HG02884 (cell line): ENCODE results near the gene WT1.
"Not testable (repeated sequence)": the region's sequence is repeated elsewhere in the genome, so short reads cannot be mapped to it uniquely, and the experiment has no call there.

Source experiments
- ATAC-seq: cut with Tn5 transposase; IDR thresholded peaks from one replicate; pipeline ENCODE4 v1.9.1; 2021; ENCODE audit warnings: mild to moderate bottlenecking, moderate library complexity; ENCODE audit not compliant: unreplicated experiment

WT1 gene

GRCh38 chr11:32435511-32435941 lies at the start of gene WT1:
Gene WT1 (minus strand): TSS chr11:32435539.
- ATAC-seq, result no peak

GRCh38 chr11:32479291-32479690 lies 44.0 kb upstream of the WT1 start:
- no peak for ATAC-seq

DNA sequence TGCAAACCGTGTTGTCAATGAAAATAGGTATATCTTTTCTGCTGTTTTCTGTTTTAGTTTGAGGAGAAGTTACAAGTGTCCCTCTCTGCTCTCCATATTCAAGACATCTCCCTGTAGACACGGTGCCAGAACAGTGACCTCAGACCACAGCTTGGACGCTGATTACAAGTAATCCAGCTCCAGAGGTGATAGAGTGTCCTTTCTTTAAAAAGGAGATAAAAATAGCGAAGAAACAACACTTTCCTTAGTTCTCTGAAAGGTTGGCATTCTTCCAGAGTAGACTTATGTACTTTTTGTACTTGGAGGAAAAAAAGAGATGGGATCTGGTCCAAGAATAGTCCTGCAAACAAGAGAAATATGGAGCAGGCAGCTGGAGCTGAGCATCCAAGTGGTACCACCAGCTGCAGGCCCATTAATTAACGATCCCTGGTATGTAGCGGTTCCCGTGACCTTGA lies 43.0 kb upstream of the WT1 start:
- no peak for ATAC-seq

- ATAC-seq, result no peak
These were observed 38.1 kb upstream of the WT1 start for GRCh38 chr11:32473282-32473909.

- ATAC-seq, result no peak
These were observed 36.9 kb upstream of the WT1 start for GRCh38 chr11:32472226-32472625.

GRCh38 chr11:32471544-32471943 lies 36.2 kb upstream of the WT1 start:
- not testable (repeated sequence) for ATAC-seq

DNA sequence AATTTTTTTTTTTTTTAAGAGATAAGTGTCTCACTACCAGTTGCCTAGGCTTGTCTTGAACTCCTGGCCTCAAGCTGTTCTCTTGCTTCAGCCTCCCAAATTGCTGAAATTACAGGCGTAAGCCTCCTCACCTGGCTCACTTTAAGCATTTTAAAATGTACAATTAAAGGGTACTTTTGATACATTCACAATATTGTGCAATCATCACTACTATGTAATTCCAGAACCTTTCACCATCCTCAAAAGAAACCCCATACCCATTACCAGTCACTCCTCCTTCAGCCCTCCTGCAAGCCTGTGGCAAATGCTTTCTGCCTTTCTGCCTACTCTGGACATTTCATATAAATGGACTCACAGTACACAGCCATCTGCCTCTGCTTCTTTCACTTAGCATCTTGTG lies 34.5 kb upstream of the WT1 start:
- no peak for ATAC-seq

- no peak for ATAC-seq
These were observed 31.1 kb upstream of the WT1 start for GRCh38 chr11:32466279-32466915.

DNA sequence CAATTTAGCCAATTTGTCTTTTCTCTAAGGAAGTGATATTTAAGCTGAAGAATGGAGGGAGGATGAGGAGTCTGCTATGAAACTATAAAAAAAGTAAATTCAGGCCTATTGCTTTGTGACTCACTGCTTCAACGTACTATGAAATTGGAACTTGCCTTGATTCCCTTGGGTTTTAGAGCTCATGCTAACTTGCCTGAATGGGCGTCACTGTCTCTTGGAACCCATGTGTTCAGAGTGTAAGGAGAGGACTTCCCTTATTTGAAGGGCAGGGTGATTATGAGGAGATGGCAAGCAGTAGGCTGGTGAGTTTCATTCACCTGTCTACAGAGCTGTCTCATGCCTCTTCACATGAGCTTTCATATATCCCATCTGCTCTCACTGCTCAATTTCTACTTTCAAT lies 28.7 kb upstream of the WT1 start:
- ATAC-seq, result no peak

DNA sequence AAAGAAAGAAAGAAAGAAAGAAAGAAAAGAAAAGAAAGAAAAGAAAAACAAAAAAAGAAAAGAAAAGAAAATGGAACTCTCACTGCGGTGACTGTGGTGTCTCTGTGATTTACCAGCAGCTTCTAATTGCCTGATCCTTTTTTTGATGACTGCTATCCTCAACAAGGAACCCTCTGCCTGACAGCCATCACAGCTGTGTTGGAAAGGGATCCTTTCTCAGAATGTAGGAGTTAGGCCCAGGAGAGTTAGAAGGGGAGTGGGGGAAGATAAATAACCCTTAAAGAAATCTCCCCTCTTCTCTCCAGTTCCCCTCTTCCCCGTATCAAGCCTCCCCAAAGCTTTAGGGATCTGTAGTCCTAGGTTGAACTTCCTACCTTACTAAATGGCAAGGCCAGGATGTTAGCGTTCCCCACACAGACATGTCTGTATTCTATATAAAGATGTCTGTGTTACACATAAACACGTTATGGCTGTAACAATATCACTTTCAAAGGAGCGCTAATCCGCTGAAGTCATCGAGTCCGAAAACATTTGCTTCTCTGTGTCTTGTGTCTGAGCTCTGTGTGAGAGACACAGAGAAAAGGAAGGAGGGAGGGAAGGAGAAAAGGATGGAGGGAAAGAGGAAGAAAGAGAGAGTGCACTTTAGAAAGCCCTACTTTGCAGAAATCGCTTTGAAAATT lies 26.8 kb upstream of the WT1 start:
- ATAC-seq, result no peak

DNA sequence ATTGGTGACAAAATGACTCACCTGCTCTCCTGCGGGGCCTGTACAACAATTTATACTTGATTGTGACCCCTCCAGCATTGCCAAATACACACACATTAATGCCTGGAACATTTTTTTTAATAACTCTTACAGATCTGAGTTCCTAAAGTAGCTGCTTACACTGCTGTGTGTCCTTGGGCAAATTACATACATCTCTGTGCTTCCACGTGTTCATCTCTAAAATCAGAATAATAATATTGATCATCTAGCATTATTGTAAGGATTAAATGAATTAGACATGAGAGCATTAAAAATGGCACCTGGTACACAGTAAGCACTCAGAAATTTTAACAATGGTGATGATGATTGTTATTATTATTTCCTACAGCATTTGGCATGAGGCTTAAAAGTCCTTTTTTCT lies 21.5 kb upstream of the WT1 start:
- no peak for ATAC-seq

DNA sequence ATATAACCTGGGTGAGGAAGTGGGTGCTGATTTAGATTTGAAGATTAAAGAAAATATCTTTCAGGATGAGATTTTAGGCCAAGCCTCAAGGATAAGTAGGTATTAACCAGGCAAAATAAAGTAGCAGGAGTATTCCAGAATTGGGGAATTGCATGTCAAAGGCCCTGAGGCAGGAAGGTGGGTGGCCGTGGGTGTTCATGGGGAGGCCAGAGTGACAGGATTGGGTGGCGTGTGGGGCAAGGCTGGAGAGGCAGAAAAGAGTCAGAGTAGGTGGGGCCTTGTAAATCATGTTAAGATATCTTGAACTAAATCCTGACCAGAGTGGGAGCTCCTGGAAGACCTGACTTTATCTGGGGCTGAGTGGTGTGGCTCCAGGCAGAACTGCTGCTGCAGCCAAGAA lies 19.7 kb upstream of the WT1 start:
- ATAC-seq, result no peak

DNA sequence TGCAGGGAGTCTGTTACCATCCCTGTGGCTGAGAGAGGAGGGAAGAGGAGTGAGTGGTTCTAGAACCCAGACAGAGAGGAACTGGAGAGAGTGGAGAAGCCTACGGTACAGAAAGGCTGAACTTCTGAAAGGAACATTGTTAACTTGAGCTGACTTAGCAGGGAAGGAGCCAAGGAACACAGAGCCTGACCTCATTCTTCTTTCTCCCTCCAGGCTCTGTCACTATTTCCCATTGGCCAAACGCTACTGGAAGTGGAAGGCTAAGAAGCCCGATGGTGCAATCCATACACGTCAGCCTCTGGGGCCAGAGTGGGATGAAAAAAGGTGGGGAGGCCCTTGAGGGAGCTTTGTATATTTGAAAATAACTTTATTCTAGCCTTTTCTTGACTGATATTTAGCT lies 16.5 kb upstream of the WT1 start:
- no peak for ATAC-seq

- ATAC-seq, result no peak
These were observed 15.0 kb upstream of the WT1 start for GRCh38 chr11:32450372-32450771.

- peak; percentile 79 for ATAC-seq
These were observed 12.9 kb upstream of the WT1 start for GRCh38 chr11:32448232-32448631.

- no peak for ATAC-seq
These were observed 11.9 kb upstream of the WT1 start for GRCh38 chr11:32447252-32447651.

DNA sequence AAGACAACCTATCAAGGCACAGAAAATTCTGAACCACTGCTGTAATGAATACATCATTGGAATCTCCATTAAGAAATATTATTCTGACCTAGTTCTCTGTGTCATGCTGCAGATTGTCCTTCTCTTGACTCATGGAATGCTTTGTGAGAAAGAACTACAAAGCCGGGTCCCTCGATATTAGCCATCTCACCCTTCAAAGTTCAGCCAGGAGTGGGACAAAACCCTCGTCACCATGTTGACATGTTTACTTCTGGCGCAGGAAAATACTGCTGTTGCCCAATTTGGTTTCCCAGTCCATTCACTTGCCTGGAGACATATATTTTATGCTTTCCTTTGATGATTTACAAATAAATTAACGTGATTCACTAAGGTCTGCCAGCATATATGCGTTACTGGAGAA lies 10.9 kb upstream of the WT1 start:
- ATAC-seq, result no peak

GRCh38 chr11:32444186-32444585 lies 8.8 kb upstream of the WT1 start:
- ATAC-seq, result no peak

GRCh38 chr11:32440916-32441315 lies 5.6 kb upstream of the WT1 start:
- ATAC-seq, result no peak

- ATAC-seq, result no peak
These were observed 5.1 kb upstream of the WT1 start for GRCh38 chr11:32440312-32440908.

DNA sequence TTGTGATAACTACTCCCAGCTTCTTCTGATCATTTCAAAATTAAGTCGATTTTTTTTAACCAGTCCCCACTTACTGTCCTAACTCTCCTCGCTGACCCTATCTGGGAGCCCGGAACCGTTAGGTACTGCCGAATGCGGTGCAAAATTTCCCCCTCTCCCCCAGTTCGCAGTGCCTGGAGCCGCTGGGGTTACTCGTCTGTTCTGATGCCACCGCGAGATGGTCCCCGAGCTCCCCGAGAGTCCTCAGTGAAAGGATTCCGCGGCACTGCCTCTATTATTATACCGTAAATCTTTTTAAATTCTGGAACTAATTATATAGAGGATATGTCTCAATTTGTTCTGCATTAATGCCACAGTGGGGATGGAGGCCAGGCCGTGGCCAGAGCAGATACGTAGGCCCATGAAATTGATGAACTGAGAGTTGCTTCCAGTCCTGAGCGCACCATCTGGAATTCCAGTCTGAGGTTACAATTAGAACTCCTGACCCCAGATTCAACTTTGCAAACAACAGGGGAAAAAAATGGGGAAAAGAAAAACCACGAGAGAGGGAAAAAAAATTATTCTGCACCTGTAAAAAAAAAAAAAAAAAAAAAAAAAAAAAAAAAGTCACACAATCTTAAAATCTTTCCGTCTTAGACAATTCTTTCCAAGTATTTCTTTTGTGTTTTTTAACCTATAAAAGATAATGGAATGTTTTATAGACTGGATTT lies 4.3 kb upstream of the WT1 start:
- no peak for ATAC-seq
